ENCODE measurements around the gene ESR2.
"Not testable (repeated sequence)": the region's sequence is repeated elsewhere in the genome, so short reads cannot be mapped to it uniquely, and the experiment has no call there.

ESR2 gene

GRCh38 chr14:64293976-64294671 lies at the start of gene ESR2:
ESR2 (minus strand) TSS chr14:64294371; CDS start chr14:64282985, 11,386 bp downstream.
- peak; percentile 24 for DNase-seq

DNA sequence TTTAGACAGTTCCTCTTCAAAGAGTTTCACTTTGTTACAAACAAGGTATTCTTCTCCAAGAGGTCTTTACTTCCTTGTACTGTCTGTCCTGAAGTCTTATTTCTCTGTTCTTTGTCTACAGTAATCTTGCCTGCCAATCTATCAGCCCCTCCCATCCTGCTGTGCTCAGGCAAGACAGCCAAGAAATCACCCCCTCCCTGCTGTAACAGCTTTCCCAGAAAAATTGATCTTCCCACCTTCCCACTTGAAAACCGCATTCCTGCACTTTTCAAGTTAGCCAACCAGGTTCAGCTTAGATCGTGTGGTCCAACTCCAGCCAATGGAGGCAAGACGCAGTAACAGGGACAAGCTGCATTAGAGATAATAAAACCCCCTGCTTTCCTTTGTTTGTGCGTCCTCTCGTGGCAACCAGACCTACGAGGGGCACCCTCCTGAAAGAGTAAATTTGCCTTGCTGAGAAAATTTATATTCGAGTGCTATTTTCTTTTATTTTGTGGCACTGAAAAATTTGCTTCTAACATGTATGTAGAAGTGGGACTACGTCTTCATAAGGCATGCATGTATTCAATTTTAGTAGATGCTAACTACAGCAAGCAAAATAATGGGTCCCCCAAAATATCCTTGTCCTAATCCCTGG lies 46.5 kb upstream of the ESR2 start:
- DNase-seq: no peak

DNA sequence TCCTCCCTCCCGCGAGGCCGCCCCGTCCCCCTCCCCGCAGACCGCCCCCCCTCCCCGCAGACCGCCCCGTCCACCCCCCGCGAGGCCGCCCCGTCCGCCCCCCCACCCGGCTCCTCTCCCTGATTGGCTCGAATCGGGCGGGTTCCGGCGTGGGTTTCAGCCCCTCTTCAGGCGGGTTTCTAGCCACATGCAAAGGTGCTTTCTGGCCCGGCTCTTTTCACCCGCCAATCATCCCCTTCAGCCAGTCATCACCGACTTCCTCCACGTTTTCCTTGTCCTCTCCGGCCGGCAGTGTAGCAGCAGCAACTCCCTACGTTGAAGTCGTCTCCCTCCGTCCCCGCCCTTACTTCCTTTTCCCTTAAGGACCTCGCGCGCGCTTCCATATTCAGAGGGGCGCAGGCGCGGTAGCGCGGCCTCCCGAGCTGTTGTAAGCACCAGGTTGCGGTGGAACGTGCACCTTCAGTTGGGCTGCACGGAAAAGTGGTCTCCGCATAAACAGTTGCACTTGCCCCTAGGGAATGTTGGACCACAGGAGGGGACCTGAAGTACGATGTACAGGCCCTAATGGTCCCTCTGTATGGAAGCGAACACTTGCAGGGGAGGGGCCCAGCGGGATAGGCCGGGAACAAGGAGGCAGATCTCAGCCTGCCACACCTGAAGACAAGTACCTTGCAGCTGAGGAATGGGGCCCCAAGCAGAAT lies 44.6 kb upstream of the ESR2 start:
- peak; percentile 92 for DNase-seq

GRCh38 chr14:64337888-64338615 lies 43.9 kb upstream of the ESR2 start:
- no peak for DNase-seq

- no peak for DNase-seq
These were observed 35.0 kb upstream of the ESR2 start for GRCh38 chr14:64329149-64329548.

GRCh38 chr14:64326502-64326901 lies 32.3 kb upstream of the ESR2 start:
- no peak for DNase-seq

DNA sequence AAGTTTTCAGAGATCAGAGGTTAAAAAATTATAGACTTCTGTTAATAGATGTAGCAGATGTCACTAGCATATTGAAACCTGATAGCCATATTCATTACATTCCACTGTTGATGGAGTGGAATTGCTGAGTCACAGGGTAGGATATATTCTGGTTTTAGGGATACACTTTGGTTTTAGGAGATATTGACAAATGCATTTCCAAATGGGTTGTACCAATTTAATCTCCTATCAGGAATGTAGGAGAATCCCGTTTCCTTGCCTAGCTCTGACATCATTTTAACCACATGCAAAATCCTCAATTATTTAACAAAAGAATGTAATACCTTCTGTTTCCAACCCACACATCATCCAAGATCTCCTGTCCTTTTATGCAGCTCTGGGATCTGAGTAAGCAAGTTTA lies 30.7 kb upstream of the ESR2 start:
- DNase-seq: no peak

GRCh38 chr14:64324461-64324860 lies 30.3 kb upstream of the ESR2 start:
- no peak for DNase-seq

DNA sequence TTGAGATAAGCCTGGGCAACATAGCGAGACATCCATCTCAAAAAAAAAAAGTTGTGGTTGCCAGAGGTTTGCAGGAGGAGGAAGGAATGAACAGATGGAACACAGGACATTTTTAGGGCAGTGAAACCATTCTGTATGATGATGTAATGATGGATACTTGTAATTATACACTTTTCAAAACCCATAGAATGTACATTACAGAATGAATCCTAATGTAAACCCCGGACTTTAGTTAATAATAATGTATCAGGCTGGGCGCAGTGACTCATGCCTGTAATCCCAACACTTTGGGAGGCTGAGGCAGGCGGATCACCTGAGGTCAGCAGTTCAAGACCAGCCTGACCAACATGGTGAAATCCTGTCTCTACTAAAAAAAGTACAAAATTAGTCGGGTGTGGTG lies 26.2 kb upstream of the ESR2 start:
- DNase-seq: not testable (repeated sequence)

DNA sequence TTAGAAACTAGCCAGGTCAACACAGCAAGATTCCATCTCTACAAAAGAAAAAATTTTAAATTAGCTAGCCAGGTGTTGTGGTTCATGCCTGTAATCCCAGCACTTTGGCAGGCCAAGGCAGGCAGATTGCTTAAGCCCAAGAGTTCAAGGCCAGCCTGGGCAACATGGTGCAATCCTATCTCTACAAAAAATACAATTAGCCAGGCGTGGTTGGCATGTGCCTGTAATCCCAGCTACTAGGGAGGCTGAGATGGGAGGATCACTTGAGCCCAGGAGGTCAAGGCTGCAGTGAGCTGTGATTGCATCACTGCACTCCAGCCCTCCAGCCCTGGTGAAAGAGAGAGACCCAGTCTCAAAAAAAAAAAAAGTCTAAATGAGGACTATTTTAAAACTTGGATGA lies 24.5 kb upstream of the ESR2 start:
- not testable (repeated sequence) for DNase-seq

DNA sequence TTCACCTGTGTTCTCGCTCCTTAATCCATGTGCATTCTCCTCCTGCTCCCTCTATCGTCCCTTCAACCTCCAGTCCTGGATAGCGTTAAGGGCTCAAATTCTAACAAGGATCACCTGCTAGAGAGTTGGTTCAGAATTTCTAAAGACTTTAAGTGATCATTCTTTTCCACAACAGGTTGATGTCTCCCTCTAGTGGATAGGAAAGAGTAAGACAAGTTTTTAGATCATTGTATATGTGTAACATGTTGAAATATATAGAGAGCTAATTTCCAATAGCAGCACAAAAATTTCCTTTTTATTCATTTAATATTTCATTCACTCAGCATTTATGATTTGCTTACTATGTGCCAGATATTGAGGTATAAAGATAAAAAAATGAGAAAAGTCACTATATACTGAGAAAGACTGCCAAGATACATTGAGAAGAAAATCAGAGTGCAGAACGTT lies 9.3 kb upstream of the ESR2 start:
- DNase-seq: no peak

GRCh38 chr14:64298773-64299172 lies 4.6 kb upstream of the ESR2 start:
- DNase-seq: no peak

DNA sequence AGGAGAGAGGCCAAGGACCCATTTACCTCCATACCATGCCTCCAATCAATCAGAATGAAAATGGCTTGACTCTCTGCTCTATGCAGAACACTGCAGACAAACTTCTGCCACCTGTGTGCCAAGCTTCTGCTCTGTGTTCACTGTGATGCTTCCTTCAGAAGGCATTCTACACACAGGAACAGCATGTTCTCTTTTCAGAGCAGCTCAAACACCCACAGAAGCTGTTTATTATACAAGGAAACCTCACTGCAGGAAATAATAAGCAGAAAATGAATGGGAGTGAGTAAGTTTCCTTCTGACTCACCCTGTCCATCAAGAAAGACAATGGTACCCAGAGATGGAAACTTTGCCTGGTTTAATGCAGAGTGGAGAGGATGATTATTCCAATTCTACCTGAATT lies 2.4 kb upstream of the ESR2 start:
- no peak for DNase-seq

DNA sequence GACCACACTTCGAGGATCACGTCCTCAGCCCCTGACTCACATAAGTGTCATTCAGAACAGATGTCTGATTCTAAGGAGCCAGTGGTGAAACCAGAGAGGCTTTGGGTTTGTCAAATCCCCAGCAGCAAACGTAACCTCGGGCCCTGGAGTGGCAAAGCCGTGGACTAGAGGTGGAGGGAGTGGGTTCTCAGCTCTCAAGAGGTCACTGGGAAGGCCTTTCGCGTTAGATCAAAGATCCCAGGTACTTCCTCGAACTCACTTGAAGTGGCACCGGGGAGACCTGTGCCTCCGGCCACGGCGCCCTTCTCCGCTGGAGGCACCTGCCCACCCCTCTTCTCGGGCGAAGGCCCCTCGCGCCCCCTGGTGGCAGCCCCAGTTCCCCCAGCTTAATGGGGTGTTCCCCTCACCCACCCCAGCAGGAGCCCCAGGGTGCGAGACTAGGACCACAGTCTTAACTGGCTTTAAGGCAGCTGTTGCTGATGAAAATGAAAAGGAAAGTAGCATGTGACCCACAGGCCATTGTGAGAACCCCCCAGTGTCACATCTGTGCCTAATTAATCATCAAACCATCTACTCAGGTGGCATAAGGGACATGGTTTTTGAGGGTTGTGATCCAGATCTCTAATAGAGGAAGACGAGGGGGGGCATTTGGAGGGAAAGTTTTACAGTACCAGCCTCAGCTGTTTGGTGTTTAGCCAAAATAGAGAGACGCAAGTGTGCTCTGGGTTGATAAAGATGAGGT lies 672 bp upstream of the ESR2 start:
- DNase-seq: peak; percentile 86

DNA sequence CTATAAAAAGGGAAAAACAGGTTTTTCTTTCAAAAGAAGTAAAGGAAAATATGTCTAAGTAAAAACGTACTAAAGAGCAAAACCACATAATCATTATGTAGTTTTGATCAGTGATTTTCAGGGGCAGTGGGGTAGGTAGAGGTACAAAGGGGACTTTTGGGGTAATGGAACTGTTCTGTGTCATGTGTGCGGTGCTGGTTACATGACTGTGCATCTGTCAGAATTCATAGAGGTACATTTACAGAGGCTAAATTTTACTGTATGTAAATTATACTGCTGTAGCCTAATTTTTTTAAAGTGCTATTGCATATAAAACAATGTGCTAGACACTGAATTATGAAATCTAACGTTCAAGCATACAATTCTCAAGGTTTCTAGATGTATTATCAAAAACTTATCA lies 2.0 kb downstream of the ESR2 start:
- peak; percentile 15 for DNase-seq

- DNase-seq: no peak
These were observed 4.6 kb downstream of the ESR2 start for GRCh38 chr14:64289571-64289970.

DNA sequence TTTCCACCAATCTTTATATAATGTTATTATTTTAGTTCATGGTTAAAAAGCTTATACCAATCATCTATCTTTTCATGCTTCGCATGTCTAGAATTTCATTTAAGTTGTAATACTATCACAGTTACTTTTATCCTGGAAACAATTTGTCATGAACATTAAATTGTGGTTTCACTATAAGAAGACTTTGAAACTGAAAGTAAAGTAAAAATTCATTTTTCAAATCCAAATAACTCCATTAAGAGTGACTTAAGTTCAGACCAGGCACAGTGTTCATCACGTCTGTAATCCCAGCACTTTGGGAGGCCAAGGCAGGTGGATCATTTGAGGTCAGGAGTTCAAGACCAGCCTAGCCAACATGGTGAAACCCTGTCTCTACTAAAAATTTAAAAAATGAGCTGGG lies 12.4 kb downstream of the ESR2 start:
- DNase-seq: no peak

GRCh38 chr14:64279704-64280668 lies 14.2 kb downstream of the ESR2 start:
- peak; percentile 40 for DNase-seq

DNA sequence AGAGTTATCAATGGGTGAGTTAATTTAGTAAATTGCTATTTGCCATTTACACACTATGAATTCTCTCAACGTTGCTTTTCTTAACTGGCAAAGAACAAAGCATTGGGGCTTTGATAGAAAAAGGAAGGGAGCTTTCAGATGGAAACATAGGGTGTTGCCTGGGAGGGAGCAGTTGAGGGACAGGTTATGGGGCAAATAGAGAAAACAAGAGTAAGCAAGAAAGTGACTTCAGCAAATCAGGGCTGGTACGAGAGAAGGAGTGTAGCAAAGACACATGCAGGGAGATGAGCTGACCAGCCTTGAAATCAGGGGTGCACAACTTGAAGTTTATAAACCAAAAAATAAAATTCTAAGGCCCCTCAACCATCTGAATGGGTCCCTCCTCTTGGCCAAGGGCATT lies 15.7 kb downstream of the ESR2 start:
- no peak for DNase-seq

- DNase-seq: no peak
These were observed 22.2 kb downstream of the ESR2 start for GRCh38 chr14:64272019-64272418.

DNA sequence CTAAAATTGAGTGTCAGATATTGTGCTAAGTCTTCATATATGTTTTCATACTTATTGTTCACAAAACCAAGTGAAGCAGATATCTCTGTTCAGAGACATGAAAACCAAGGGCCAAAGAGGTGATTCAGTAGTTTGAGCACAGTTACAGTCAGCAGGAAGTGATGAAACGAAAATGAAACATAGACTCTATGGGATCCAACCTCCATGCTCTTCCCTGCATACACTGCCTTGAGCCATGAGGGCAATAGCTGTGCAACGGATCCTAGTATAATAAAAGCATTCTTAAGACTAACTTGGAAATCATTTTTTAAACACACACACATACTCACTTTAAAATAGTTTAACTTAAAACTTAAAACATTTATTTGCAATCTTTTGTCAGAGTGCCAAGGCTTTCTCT lies 27.9 kb downstream of the ESR2 start:
- DNase-seq: no peak
